ENCODE measurements around the gene NUP42.

- no peak for TF ChIP-seq CTCF (IDR thresholded peaks at IDR 0.05 in 4 of 5, conservative IDR thresholded peaks at IDR 0.05 in 1 of 5)
- TF ChIP-seq POLR2A (IDR thresholded peaks at IDR 0.05): no peak
These were observed 34.2 kb downstream of the NUP42 start for GRCh38 chr7:23216021-23216420.
